SK-N-SH (cell line): Measurements from ENCODE around the gene PRKAG1.

Experiments
- POLR2AphosphoS5 ChIP-seq: IDR thresholded peaks from 2 replicates; pipeline ENCODE4 v1.6.1; 2012; ENCODE audit warnings: low read depth, low read length
- RXRA ChIP-seq: IDR thresholded peaks from 2 replicates; pipeline ENCODE4 v1.4.0; 2012; ENCODE audit warnings: low read depth, mild to moderate bottlenecking, borderline replicate concordance
- TF ChIP-seq, protein P1 (sequence below): fragments of 200-600 bp; sonication (generic); IDR thresholded peaks from 2 replicates; pipeline ENCODE4 v1.6.1; 2017; ENCODE audit warnings: antibody characterized with exemption, mild to moderate bottlenecking, moderate library complexity

DNA sequence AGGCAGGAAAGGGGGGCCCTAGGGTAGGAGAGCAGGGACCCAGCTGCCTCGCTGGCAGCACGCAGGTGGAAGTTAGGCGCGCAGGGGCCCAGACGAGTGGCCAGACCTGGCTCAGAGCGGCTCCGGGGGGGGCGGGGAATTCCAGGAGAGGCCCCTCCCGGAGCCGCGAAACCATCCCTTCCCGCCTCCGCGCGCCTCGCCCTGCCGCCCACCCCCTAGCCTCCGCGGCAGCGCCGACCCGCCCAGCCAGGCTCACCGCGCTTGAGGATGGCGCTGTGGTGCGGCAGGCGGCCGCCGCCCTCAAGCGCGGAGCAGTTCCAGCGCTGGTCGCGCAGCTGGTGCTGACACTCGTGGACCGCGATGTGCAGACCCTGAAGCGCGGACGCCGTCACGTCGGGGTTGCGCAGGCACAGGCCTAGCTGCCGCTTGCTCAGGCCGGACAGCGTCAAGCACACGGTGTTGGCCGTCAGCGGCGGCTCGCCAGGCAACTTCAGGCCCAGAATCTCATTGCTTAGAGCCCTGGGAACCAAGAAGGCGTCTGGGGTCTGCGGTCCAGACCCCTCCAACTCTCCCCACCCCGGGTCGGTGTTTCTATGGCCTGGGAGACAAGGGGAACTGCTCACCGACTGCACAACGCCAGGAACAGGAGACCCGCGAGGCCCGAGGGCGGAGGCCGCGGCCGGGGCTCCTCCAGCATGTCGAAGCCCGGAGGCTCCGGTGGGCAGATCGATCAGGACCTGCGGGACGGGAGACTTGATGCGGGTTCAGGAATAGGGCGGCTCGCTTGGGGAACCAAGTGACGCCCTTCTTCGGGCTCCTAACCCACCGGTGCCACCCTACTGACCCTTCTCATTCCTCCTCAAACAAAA is 48.5 kb downstream of the PRKAG1 start:
- TF ChIP-seq RXRA (no peak), POLR2AphosphoS5 (no peak)
- TF ChIP-seq, protein P1, sequence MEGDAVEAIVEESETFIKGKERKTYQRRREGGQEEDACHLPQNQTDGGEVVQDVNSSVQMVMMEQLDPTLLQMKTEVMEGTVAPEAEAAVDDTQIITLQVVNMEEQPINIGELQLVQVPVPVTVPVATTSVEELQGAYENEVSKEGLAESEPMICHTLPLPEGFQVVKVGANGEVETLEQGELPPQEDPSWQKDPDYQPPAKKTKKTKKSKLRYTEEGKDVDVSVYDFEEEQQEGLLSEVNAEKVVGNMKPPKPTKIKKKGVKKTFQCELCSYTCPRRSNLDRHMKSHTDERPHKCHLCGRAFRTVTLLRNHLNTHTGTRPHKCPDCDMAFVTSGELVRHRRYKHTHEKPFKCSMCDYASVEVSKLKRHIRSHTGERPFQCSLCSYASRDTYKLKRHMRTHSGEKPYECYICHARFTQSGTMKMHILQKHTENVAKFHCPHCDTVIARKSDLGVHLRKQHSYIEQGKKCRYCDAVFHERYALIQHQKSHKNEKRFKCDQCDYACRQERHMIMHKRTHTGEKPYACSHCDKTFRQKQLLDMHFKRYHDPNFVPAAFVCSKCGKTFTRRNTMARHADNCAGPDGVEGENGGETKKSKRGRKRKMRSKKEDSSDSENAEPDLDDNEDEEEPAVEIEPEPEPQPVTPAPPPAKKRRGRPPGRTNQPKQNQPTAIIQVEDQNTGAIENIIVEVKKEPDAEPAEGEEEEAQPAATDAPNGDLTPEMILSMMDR = no peak
